GM13976 (cell line): Measurements from ENCODE around the gene LRP1B.

ENCODE experiments used
- DNase-seq: peaks from one replicate; pipeline ENCODE4 v3.0.0; 2012; ENCODE audit warnings: low spot score
- CTCF ChIP-seq: IDR thresholded peaks from 2 replicates; pipeline ENCODE4 v1.5.1; 2012; ENCODE audit warnings: borderline replicate concordance, mild to moderate bottlenecking; ENCODE audit not compliant: insufficient read depth; ENCODE audit errors: extremely low read depth, missing control alignments, control extremely low read depth
- in situ Hi-C: fragments of 300-500 bp; cut with MboI; formaldehyde crosslinking; loops from one replicate; pipeline ENCODE4 v1.12.0; 2022; ENCODE audit warnings: low sequenced_read_pairs, mixed read lengths, inconsistent platforms; ENCODE audit not compliant: unreplicated experiment

The LRP1B gene

GRCh38 chr2:140942284-140942683 is 1188.5 kb downstream of the LRP1B start:
- no peak for TF ChIP-seq CTCF
- in situ Hi-C loops = no loop called here
- DNase-seq = no peak

- TF ChIP-seq CTCF = no peak
- in situ Hi-C loops = no loop called here
- no peak for DNase-seq
Observed at GRCh38 chr2:140929849-140930248, 1201.0 kb downstream of the LRP1B start.

- TF ChIP-seq CTCF = no peak
- in situ Hi-C loops = no loop called here
- DNase-seq = no peak
Observed at GRCh38 chr2:140918426-140918825, 1212.4 kb downstream of the LRP1B start.

GRCh38 chr2:140916410-140916809 is 1214.4 kb downstream of the LRP1B start:
- in situ Hi-C loops = no loop called here
- TF ChIP-seq CTCF = no peak
- no peak for DNase-seq

GRCh38 chr2:140910683-140911082 is 1220.1 kb downstream of the LRP1B start:
- no peak for DNase-seq
- in situ Hi-C loops = no loop called here
- TF ChIP-seq CTCF = no peak

GRCh38 chr2:140905083-140905781 is 1225.6 kb downstream of the LRP1B start:
- in situ Hi-C loops = no loop called here
- DNase-seq = no peak
- no peak for TF ChIP-seq CTCF

- DNase-seq = no peak
- in situ Hi-C loops = no loop called here
- TF ChIP-seq CTCF = no peak
Observed at GRCh38 chr2:140895378-140895777, 1235.4 kb downstream of the LRP1B start.
